ENCODE results near the gene CA14. TPM values are rescaled to one million over a fixed set of nuclear protein-coding genes. Genes with fewer than 3 reads are reported as not detected.
"Not testable (repeated sequence)": the region's sequence is repeated elsewhere in the genome, so short reads cannot be mapped to it uniquely, and the experiment has no call there.

The CA14 gene
- total RNA-seq, 1 donor from 2014 or later: 0.55 TPM

DNA sequence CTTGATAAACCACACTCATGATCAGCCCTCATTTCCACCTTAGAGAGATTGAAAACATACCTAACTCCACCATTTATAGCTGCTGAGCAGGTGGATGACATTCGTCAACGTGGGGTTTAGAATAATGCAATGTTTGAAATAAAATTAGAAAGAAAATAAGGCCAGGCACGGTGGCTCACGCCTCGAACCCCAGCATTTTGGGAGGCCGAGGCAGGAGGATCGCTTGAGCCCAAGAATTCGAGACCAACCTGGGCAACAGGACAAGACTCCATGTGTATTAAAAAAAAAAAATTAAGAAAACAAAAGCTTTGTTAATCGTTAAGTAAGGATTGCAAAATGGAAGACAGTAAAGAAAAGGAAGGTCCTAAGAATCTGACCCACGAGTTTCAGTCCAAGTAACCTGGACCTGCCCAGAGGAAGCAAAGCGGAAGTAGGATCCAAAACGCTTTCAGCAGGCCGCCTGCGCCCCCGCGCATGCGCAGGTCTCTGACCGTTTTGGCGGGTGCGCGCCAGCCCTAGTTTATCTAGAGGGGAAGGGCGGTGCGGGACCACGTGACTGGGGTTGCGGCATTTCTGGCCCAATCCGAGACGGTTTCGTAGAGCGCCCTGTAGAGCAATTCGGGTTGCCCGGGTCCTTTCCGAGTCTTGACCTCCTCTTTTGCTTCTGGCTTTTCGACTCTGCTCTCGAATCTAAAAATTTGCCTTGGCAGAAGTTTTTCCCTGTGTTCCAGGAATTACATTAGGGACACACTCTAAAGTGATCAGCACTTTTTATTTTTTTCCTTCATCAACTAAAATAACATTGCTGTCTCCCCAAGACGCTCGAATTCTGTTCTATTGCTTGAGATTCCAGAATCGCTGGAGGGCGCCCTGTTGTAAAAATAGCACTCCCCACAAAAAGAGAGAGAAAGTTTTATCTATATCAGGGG is 44.1 kb upstream of the CA14 start:
- Histone ChIP-seq H3K4me3 (peak overlapping the region; percentile 52), H3K36me3 (peaks cover under 1% of the 10 kb centered on the region), H3K9me3 (no peaks in the 10 kb centered on the region), H3K27me3 (no peaks in the 10 kb centered on the region), H3K27ac (peak overlapping the region; percentile 87), H3K4me1 (peaks cover 10% of the 10 kb centered on the region)
- intact Hi-C loops (cut with DNase I): no loop called here
- ATAC-seq (peak; percentile 100), DNase-seq (peak; percentile 98)
- TF ChIP-seq CTCF (IDR thresholded peaks at IDR 0.05): peak; percentile 42

- not testable (repeated sequence) for DNase-seq, ATAC-seq
- peak overlapping the region; percentile 52 for H3K4me3 ChIP-seq
Measured at GRCh38 chr1:150214099-150214756, 43.3 kb upstream of the CA14 start.

DNA sequence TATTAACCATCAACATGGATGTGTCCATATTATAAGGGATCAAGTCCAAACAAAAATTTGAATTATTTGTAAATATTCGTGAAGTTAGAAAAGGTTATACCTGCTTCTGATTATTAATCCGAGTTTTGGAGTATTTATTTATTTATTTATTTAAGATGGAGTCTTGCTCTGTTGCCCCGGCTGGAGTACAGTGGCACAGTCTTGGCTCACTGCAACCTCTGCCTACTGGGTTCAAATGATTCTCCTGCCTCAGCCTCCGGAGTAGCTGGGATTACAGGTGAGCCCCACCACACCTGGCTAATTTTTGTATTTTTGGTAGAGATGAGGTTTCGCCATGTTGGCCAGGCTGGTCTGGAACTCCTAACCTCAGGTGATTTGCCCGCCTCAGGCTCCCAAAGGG is 41.7 kb upstream of the CA14 start:
- ATAC-seq; intact Hi-C loops (cut with DNase I); H3K4me3 ChIP-seq; H3K27ac ChIP-seq; H3K27me3 ChIP-seq; DNase-seq; H3K9me3 ChIP-seq; H3K4me1 ChIP-seq: not testable (repeated sequence)
- H3K36me3 ChIP-seq: peaks cover 22% of the 10 kb centered on the region

More at GRCh38 chr1:150214099-150214756, 43.3 kb upstream of the CA14 start:
- peak; percentile 1 for TF ChIP-seq CTCF (IDR thresholded peaks at IDR 0.05)
- peak overlapping the region; percentile 87 for H3K27ac ChIP-seq
- H3K9me3 ChIP-seq; intact Hi-C loops (cut with DNase I); H3K27me3 ChIP-seq; H3K4me1 ChIP-seq; H3K36me3 ChIP-seq: not testable (repeated sequence)

GRCh38 chr1:150221552-150221951 is 36.0 kb upstream of the CA14 start:
- Histone ChIP-seq H3K9me3 (no peaks in the 10 kb centered on the region), H3K27ac (no peak overlapping the region), H3K4me3 (no peak overlapping the region), H3K4me1 (no peaks in the 10 kb centered on the region), H3K27me3 (no peaks in the 10 kb centered on the region), H3K36me3 (peaks cover 69% of the 10 kb centered on the region)
- intact Hi-C loops (cut with DNase I): no loop called here
- peak; percentile 30 for ATAC-seq
- TF ChIP-seq CTCF (IDR thresholded peaks at IDR 0.05): peak; percentile 43
- DNase-seq: no peak

DNA sequence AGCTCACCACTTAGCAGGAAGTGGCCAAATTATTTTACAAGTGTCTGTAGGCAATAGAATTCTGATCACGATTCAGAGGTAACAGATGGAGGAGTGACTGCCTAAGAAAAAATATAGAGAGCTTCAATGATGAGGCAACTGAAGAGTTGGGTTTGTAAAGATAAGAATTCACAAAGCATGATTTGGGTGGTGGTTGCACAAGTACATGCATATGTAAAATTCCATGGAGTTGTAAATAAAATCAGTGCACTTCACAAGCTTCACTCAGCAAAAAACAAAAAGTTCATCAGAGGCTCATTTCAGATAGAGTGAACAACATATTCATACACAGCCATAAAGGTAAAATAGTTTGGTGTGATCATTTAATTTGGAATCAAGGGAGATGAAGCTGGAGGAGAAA is 32.6 kb upstream of the CA14 start:
- no peak overlapping the region for H3K4me3 ChIP-seq
- no peak for TF ChIP-seq CTCF (IDR thresholded peaks at IDR 0.05)
- no peak for DNase-seq
- peaks cover 77% of the 10 kb centered on the region for H3K36me3 ChIP-seq
- no peaks in the 10 kb centered on the region for H3K27me3 ChIP-seq
- intact Hi-C loops (cut with DNase I): no loop called here
- H3K9me3 ChIP-seq: no peaks in the 10 kb centered on the region
- ATAC-seq: no peak
- no peak overlapping the region for H3K27ac ChIP-seq
- no peaks in the 10 kb centered on the region for H3K4me1 ChIP-seq

DNA sequence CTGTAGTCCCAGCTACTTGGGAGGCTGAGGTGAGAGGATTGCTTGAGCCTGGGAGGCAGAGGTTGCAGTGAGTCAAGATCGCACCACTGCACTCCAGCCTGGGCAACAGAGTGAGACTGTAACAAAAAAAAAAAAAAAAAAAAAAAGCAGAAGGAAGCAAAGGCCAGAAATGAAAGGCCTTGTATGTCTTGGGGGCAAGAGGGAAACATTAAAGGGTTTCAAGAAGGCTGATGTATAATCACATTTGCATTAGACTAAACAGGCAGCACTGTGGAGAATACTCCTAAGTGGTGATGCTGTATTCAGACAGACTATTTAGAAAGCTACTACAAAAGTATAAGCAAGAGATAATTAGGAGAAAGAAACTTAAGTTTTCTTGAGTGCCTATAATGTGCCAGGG is 32.0 kb upstream of the CA14 start:
- peaks cover 77% of the 10 kb centered on the region for H3K36me3 ChIP-seq
- TF ChIP-seq CTCF (IDR thresholded peaks at IDR 0.05): no peak
- no peaks in the 10 kb centered on the region for H3K9me3 ChIP-seq
- no peaks in the 10 kb centered on the region for H3K27me3 ChIP-seq
- H3K27ac ChIP-seq: no peak overlapping the region
- intact Hi-C loops (cut with DNase I): no loop called here
- no peak for ATAC-seq
- no peak overlapping the region for H3K4me3 ChIP-seq
- DNase-seq: no peak
- no peaks in the 10 kb centered on the region for H3K4me1 ChIP-seq
